GM12874 (cell line): Measurements from ENCODE around the gene PRELID2.

Experiments used
- TF ChIP-seq, protein P1 (sequence below): IDR thresholded peaks from 2 replicates; pipeline ENCODE4 v1.5.1; 2011; ENCODE audit warnings: low read depth, mild to moderate bottlenecking, control low read depth, low read length, moderate library complexity; ENCODE audit not compliant: insufficient read depth

Gene PRELID2

DNA sequence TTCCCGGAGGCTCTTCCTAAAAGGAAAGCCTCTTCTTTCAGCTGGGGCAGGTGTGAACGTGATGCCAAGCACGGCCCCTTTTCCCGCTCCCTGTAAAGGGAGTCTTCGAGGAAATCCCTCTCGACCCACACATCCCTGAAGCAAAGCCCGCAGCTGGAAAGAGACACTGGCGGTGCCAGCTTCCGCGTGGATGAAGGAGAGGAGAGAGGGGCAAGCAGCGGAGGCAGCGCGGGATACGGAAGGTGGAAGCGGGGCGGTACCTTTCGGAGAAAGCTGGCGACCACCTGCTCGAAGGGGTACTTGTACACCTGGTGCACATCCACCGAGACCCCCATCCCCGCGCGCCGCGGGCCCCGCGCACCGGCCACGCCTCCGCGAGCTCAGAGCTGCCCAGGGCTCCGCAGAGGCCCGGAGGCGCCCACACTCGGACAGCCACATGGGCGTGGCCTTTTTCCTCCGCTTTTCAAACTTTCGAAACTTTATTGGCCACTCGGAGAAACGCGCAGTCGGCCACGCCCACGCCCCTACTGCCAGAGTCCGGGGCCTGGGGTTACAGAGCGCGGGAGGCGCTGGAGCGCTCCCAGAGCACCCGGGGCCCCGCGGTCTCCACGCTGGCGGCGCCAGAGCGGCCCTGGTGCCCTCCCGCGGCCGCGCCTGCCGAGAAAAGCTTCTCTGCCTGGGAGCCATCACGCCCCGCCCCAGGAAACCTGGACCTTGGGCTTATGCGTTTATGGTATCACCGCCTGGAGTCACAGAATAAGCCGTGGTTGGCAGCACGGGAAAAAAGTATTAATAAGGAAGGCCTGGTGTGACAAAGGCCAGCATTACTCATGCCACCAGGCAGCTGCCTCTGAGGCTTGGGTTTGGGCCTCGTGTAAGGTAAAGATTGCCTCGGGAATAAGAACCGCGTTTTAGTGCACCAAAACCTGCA, at the start of gene PRELID2:
PRELID2 (minus strand) TSS at position 426 of the 931 bp plus-strand sequence; CDS start at position 335, 91 bp downstream.
- TF ChIP-seq, protein P1, sequence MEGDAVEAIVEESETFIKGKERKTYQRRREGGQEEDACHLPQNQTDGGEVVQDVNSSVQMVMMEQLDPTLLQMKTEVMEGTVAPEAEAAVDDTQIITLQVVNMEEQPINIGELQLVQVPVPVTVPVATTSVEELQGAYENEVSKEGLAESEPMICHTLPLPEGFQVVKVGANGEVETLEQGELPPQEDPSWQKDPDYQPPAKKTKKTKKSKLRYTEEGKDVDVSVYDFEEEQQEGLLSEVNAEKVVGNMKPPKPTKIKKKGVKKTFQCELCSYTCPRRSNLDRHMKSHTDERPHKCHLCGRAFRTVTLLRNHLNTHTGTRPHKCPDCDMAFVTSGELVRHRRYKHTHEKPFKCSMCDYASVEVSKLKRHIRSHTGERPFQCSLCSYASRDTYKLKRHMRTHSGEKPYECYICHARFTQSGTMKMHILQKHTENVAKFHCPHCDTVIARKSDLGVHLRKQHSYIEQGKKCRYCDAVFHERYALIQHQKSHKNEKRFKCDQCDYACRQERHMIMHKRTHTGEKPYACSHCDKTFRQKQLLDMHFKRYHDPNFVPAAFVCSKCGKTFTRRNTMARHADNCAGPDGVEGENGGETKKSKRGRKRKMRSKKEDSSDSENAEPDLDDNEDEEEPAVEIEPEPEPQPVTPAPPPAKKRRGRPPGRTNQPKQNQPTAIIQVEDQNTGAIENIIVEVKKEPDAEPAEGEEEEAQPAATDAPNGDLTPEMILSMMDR, result no peak

DNA sequence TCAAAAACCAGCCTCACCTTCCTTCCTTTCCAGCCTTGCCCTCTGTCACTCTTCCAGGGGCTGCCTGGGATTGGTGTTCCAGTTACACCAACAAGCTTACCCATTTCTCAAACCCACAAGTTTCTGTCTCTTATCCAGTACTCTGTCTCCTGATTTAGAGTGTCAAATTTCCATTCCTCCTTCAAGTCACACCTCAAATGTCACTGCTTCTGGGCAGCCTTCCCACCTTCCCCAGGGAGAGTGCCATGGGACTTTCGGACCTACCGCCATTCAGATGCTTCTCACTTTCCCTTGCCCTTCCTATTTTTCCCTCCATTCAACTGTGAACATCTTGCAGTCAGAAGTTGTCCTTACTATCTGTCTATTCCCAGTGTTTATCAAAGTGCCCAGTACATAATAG, 39.6 kb upstream of the PRELID2 start:
- TF ChIP-seq, protein P1, result no peak

DNA sequence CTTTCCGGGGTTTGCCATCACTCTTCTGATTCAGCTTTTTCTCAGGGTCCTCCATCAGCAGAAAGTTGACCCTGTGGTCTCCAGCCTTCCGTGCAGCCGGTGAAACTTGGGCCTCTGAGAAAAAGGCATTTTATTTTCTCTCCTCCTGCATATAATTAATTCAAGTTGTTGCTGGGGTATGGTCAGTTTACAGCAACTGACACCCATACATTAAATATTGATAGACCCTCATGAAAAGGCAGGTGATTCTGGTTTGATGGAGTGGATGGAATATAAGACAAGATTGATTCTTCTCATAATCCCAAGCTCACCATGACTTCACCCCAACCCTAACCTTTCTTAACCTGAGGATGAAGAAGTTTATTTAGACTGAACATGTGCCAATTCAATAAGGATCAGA, 37.8 kb upstream of the PRELID2 start, which contains the start of gene GRXCR2:
GRXCR2 (minus strand) TSS at position 101 of the 400 bp plus-strand sequence; CDS start at position 55, 46 bp downstream.
- TF ChIP-seq, protein P1, result no peak

DNA sequence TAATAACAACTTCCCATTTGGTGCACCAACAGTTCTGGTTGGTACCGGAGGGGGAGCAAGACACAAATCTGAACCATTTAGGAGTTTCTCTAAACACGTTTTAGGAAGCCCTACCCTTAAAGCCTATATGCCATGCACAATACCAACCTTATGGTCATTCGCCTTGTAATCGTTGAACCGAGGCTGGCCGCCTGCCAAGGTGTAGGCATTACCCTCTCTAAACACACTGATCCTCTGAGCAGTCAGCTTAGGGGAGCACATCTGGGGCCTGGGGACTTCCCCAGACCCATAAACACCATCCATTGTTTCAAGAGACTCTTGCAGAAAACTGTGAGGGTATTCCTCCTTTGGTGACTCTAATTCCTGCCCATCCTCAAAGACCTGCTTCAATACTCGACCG, 37.3 kb upstream of the PRELID2 start:
- TF ChIP-seq, protein P1, result no peak

DNA sequence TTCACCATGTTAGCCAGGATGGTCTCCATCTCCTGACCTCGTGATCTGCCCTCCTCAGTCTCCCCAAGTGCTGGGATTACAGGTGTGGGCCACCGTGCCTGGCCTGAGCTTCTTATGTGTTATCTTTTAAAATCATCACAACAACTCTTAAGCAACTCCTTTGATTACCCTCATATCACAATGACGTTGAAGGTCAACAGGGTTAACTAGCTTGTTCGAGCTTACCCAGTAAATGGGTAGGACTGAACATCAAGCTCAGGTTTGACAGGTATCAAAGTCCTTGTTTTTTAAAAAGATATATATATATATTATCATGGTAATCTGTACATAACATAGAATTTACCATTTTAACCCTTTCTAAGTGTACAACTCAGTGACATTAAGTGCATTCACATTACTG, 34.6 kb upstream of the PRELID2 start:
- TF ChIP-seq, protein P1, result no peak

DNA sequence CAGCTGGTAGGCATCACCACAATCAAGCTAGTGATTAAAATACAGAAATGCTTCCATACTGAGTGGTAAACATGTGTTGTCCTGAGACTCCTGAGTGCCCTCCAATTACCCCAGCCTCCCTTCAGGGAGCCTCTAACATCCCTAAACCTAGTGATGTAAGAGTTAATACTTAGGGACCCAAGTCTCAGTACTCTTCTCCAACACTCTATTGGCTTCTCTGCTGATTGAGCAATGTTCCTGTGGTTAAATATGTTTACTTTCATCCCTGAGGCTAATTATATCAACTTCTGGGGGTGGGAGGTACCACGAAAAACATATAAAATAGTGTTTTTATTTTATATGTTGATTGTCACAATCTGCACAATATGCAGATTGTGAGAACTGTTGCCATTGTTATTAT, 32.7 kb upstream of the PRELID2 start:
- TF ChIP-seq, protein P1, result no peak

DNA sequence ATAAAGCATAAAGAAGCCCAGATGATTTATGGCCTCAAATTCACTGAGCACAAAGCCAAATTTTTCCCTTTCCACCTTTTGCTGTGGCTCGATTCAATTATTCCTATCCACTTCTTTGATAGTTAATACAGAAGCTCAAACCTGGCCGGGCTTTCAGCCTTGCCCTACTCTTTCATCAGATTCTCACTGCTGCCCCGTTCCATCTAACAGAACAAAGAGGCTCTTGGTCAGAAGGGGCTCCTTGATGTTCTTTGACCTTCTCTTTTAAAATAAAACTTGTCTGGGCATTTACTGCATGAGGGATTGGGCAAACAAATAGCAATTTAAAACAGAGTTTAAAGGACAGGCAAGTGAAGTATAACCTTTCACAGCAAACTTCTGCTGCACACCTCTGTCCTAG, 27.9 kb upstream of the PRELID2 start:
- TF ChIP-seq, protein P1, result no peak
